Keratinocyte (primary cell): ENCODE results near the gene BORCS8. TPM values are rescaled to one million over a fixed set of nuclear protein-coding genes. Genes with fewer than 3 reads are reported as not detected.

Source experiments
- DNase-seq: peaks from one replicate; pipeline ENCODE4 v3.0.0-alpha.2; 2011; ENCODE audit warnings: low read depth, missing footprints, low spot score
- FAIRE-seq: peaks from 2 replicates; lab custom pipeline; 2011; peaks lifted over from hg19 to GRCh38; lab: Jason Lieb, UNC
- H2AFZ ChIP-seq: 2 replicates; pipeline ENCODE4 v1.6.0; 2012; ENCODE audit warnings: low read length, control low read depth, inconsistent platforms; ENCODE audit not compliant: control insufficient read depth
- H3K27ac ChIP-seq: 2 replicates; pipeline ENCODE4 v1.5.1; 2011; ENCODE audit warnings: low read length; ENCODE audit not compliant: control insufficient read depth, insufficient read depth
- H3K27me3 ChIP-seq: 3 replicates; pipeline ENCODE4 v1.6.0; 2011; ENCODE audit warnings: low read length; ENCODE audit not compliant: control insufficient read depth, insufficient read depth; ENCODE audit errors: extremely low read depth
- H3K36me3 ChIP-seq, 2 experiments: 2 replicates in 1 of 2; 3 replicates in 1 of 2; pipeline ENCODE4 v1.5.1; 2011; ENCODE audit warnings: low read length in 2 of 2, mild to moderate bottlenecking in 1 of 2; ENCODE audit not compliant: control insufficient read depth in 2 of 2, insufficient read depth in 2 of 2; ENCODE audit errors: extremely low read depth in 1 of 2
- H3K4me1 ChIP-seq: 3 replicates; pipeline ENCODE4 v1.5.1; 2011; ENCODE audit warnings: low read length; ENCODE audit not compliant: control insufficient read depth, insufficient read depth; ENCODE audit errors: extremely low read depth
- H3K4me2 ChIP-seq: 3 replicates; pipeline ENCODE4 v1.6.0; 2011; ENCODE audit warnings: low read depth, low read length; ENCODE audit not compliant: control insufficient read depth, insufficient read depth; ENCODE audit errors: extremely low read depth
- H3K4me3 ChIP-seq, 3 experiments: fragments of 200-600 bp in 1 of 3; sonication (generic) in 1 of 3; 2 replicates in 2 of 3; 3 replicates in 1 of 3; pipeline ENCODE4 v1.5.1; 2011 to 2016; ENCODE audit warnings: low read length in 3 of 3, mild to moderate bottlenecking in 3 of 3, control low read depth in 2 of 3, inconsistent platforms in 1 of 3, low read depth in 1 of 3, mixed read lengths in 1 of 3, mixed run types in 1 of 3, moderate library complexity in 1 of 3; ENCODE audit not compliant: control insufficient read depth in 2 of 3, insufficient read depth in 2 of 3; ENCODE audit errors: extremely low read depth in 1 of 3
- H3K79me2 ChIP-seq: 2 replicates; pipeline ENCODE4 v1.6.0; 2012; ENCODE audit warnings: low read length; ENCODE audit not compliant: control insufficient read depth, insufficient read depth
- H3K9ac ChIP-seq: 3 replicates; pipeline ENCODE4 v1.6.0; 2011; ENCODE audit warnings: low read length; ENCODE audit not compliant: control insufficient read depth, insufficient read depth; ENCODE audit errors: extremely low read depth
- H3K9me1 ChIP-seq: 3 replicates; pipeline ENCODE4 v1.6.0; 2011; ENCODE audit warnings: low read length; ENCODE audit not compliant: control insufficient read depth, insufficient read depth; ENCODE audit errors: extremely low read depth
- H3K9me3 ChIP-seq: 2 replicates; pipeline ENCODE4 v1.5.1; 2012; ENCODE audit warnings: low read depth, low read length; ENCODE audit not compliant: control insufficient read depth
- H4K20me1 ChIP-seq: 3 replicates; pipeline ENCODE4 v1.6.0; 2011; ENCODE audit warnings: low read length; ENCODE audit not compliant: control insufficient read depth, insufficient read depth; ENCODE audit errors: extremely low read depth
- CTCF ChIP-seq, 3 experiments: IDR thresholded peaks in 1 of 3; conservative IDR thresholded peaks in 1 of 3; optimal IDR thresholded peaks in 1 of 3; 2 replicates in 2 of 3; 3 replicates in 1 of 3; pipeline versions ENCODE3 to v1.5.1; 2011; ENCODE audit warnings: low read length in 3 of 3, mild to moderate bottlenecking in 3 of 3, moderate library complexity in 2 of 3, control low read depth in 1 of 3, inconsistent platforms in 1 of 3; ENCODE audit not compliant: insufficient read depth in 2 of 3; ENCODE audit errors: extremely low read depth in 1 of 3
- EZH2 ChIP-seq: IDR thresholded peaks from one replicate; pipeline ENCODE4 v1.6.1; 2012; ENCODE audit warnings: inconsistent platforms, mild to moderate bottlenecking, low read length, moderate library complexity
- dilution Hi-C: fragments of 300-500 bp; cut with MboI; formaldehyde crosslinking; loops from one replicate; pipeline ENCODE4 v1.7.0; 2020; ENCODE audit warnings: low sequenced_read_pairs; ENCODE audit not compliant: extremely low pct_ligation_motif_present
- polyA plus RNA-seq, 5 experiments: library from polyadenylated mRNA; depleted of rRNA in 3 of 5; stranded (reverse) in 3 of 5; stranded (forward) in 1 of 5; unstranded in 1 of 5; fragments of >200 nt; gene quantifications; 1 replicate in 1 of 5; 2 replicates in 3 of 5; 3 replicates in 1 of 5; pipeline versions ENCODE4 v1.2.1 to v1.2.3, GENCODE V29; 2011 to 2012; ENCODE audit warnings: missing spikeins in 2 of 5, low read depth in 1 of 5, low replicate concordance in 1 of 5

BORCS8 gene
- polyA plus RNA-seq, 1 donor (not counting 4 experiments of a cell fraction or from before 2014, with no cell fraction given), result 16.3 TPM

GRCh38 chr19:19204181-19204580 lies 12.2 kb upstream of the BORCS8 start:
- dilution Hi-C loops, result no loop called here
- Histone ChIP-seq H2AFZ (no peak overlapping the region), H3K36me3 (peaks cover 6 to 14% of the 10 kb centered on the region in 2 experiments), H3K9me3 (no peaks in the 10 kb centered on the region), H3K9ac (no peak overlapping the region), H3K27ac (no peak overlapping the region), H3K79me2 (peaks cover 13% of the 10 kb centered on the region), H3K4me2 (no peak overlapping the region), H3K9me1 (no peaks in the 10 kb centered on the region), H3K4me3 (no peak overlapping the region), H3K4me1 (peaks cover 8% of the 10 kb centered on the region), H3K27me3 (no peaks in the 10 kb centered on the region), H4K20me1 (no peaks in the 10 kb centered on the region)
- no peak for FAIRE-seq
- TF ChIP-seq CTCF (optimal IDR thresholded peaks at IDR 0.05 in 1 of 3, IDR thresholded peaks at IDR 0.05 in 1 of 3, conservative IDR thresholded peaks at IDR 0.05 in 1 of 3; ENCODE audit: extremely low read depth in 1 of 3, insufficient read depth in 2 of 3, low read length in 3 of 3), result no peak
- TF ChIP-seq EZH2, result no peak
- DNase-seq, result no peak

GRCh38 chr19:19203012-19203856 lies 11.3 kb upstream of the BORCS8 start, which contains the start of gene NR2C2AP:
Gene NR2C2AP, minus strand, starts transcription at chr19:19203414. Its CDS starts 354 bp downstream, at chr19:19203060.
- FAIRE-seq (peak; percentile 75), DNase-seq (peak; percentile 54)
- H3K9me3 ChIP-seq, result no peaks in the 10 kb centered on the region
- H3K4me3 ChIP-seq, result peak within 1 kb of the TSS; percentile 62 to 87 (median 85)
- H3K27me3 ChIP-seq, result no peaks in the 10 kb centered on the region
- peaks cover 11 to 17% of the 10 kb centered on the region in 2 experiments for H3K36me3 ChIP-seq
- H3K9me1 ChIP-seq, result no peaks in the 10 kb centered on the region
- H4K20me1 ChIP-seq, result no peaks in the 10 kb centered on the region
- H3K9ac ChIP-seq, result peak within 1 kb of the TSS; percentile 90
- TF ChIP-seq EZH2 (no peak), CTCF (optimal IDR thresholded peaks at IDR 0.05 in 1 of 3, IDR thresholded peaks at IDR 0.05 in 1 of 3, conservative IDR thresholded peaks at IDR 0.05 in 1 of 3; ENCODE audit: extremely low read depth in 1 of 3, insufficient read depth in 2 of 3, low read length in 3 of 3) (no peak)
- peak within 1 kb of the TSS; percentile 82 for H3K27ac ChIP-seq
- peak within 1 kb of the TSS; percentile 92 for H3K4me2 ChIP-seq
- dilution Hi-C loops, result no loop called here
- peaks cover 13% of the 10 kb centered on the region for H3K79me2 ChIP-seq
- H3K4me1 ChIP-seq, result peaks cover 8% of the 10 kb centered on the region
- peak within 1 kb of the TSS; percentile 65 for H2AFZ ChIP-seq
